Mesothelial cell of epicardium (in vitro differentiated cells): ENCODE data around the gene CTDSP2. TPM values are rescaled to one million over a fixed set of nuclear protein-coding genes. Genes with fewer than 3 reads are reported as not detected.
"Not testable (repeated sequence)": the region's sequence is repeated elsewhere in the genome, so short reads cannot be mapped to it uniquely, and the experiment has no call there.

ENCODE experiments used
- DNase-seq, 2 experiments: peaks; one replicate each; pipeline ENCODE4 v3.0.0; 2021; ENCODE audit warnings: low spot score in 2 of 2; ENCODE audit not compliant: unreplicated experiment in 2 of 2
- H3K27ac Mint-ChIP-seq: 2 replicates; pipeline ENCODE4 v1.8.0; 2021; ENCODE audit warnings: mixed read lengths
- H3K27me3 Mint-ChIP-seq: 2 replicates; pipeline ENCODE4 v1.8.0; 2021; ENCODE audit warnings: low read depth, mixed read lengths
- H3K36me3 Mint-ChIP-seq: 2 replicates; pipeline ENCODE4 v1.8.0; 2021; ENCODE audit warnings: mixed read lengths
- H3K4me1 Mint-ChIP-seq: 2 replicates; pipeline ENCODE4 v1.8.0; 2021; ENCODE audit warnings: mixed read lengths
- H3K4me3 Mint-ChIP-seq: 2 replicates; pipeline ENCODE4 v1.8.0; 2021; ENCODE audit warnings: mild to moderate bottlenecking, moderate library complexity, mixed read lengths
- H3K9me3 Mint-ChIP-seq: 2 replicates; pipeline ENCODE4 v1.8.0; 2021; ENCODE audit warnings: mixed read lengths
- CTCF ChIP-seq: fragments of 200-600 bp; sonication (generic); IDR thresholded peaks from one replicate; pipeline ENCODE4 v1.5.0; 2021; ENCODE audit warnings: antibody characterized with exemption; ENCODE audit not compliant: unreplicated experiment
- total RNA-seq: library from RNA; stranded (reverse); gene quantifications from 3 replicates; pipeline ENCODE4 v1.2.1, GENCODE V29; 2021

The CTDSP2 gene
- total RNA-seq, 1 donor from 2014 or later = 210 TPM

GRCh38 chr12:57779736-57780135 lies 66.8 kb downstream of the CTDSP2 start:
- H3K27me3 Mint-ChIP-seq = no peaks in the 10 kb centered on the region
- TF ChIP-seq CTCF = no peak
- H3K36me3 Mint-ChIP-seq = peaks cover 5% of the 10 kb centered on the region
- no peaks in the 10 kb centered on the region for H3K9me3 Mint-ChIP-seq
- DNase-seq = no peak
- no peak overlapping the region for H3K27ac Mint-ChIP-seq
- H3K4me3 Mint-ChIP-seq = no peak overlapping the region
- H3K4me1 Mint-ChIP-seq = peaks cover 11% of the 10 kb centered on the region

GRCh38 chr12:57777911-57778310 lies 68.6 kb downstream of the CTDSP2 start:
- Mint-ChIP-seq H3K27ac (no peak overlapping the region), H3K4me3 (no peak overlapping the region), H3K36me3 (peaks cover 2% of the 10 kb centered on the region), H3K9me3 (no peaks in the 10 kb centered on the region), H3K27me3 (no peaks in the 10 kb centered on the region), H3K4me1 (peaks cover 9% of the 10 kb centered on the region)
- no peak for DNase-seq
- TF ChIP-seq CTCF = no peak

- peaks cover 2% of the 10 kb centered on the region for H3K36me3 Mint-ChIP-seq
- DNase-seq = no peak
- no peaks in the 10 kb centered on the region for H3K9me3 Mint-ChIP-seq
- H3K4me3 Mint-ChIP-seq = no peak overlapping the region
- H3K27me3 Mint-ChIP-seq = no peaks in the 10 kb centered on the region
- peaks cover 9% of the 10 kb centered on the region for H3K4me1 Mint-ChIP-seq
- H3K27ac Mint-ChIP-seq = no peak overlapping the region
- no peak for TF ChIP-seq CTCF
These were observed 69.2 kb downstream of the CTDSP2 start for GRCh38 chr12:57777367-57777766.

GRCh38 chr12:57776247-57776587 lies 70.3 kb downstream of the CTDSP2 start:
- Mint-ChIP-seq H3K4me3 (no peak overlapping the region), H3K27ac (no peak overlapping the region), H3K36me3 (peaks cover 2% of the 10 kb centered on the region), H3K4me1 (peaks cover 15% of the 10 kb centered on the region), H3K9me3 (no peaks in the 10 kb centered on the region), H3K27me3 (no peaks in the 10 kb centered on the region)
- no peak for DNase-seq
- TF ChIP-seq CTCF = no peak

GRCh38 chr12:57775563-57776246 lies 70.8 kb downstream of the CTDSP2 start:
- Mint-ChIP-seq H3K36me3 (peaks cover 2% of the 10 kb centered on the region), H3K4me1 (peaks cover 17% of the 10 kb centered on the region), H3K27me3 (no peaks in the 10 kb centered on the region), H3K4me3 (no peak overlapping the region), H3K27ac (no peak overlapping the region), H3K9me3 (no peaks in the 10 kb centered on the region)
- TF ChIP-seq CTCF = no peak
- DNase-seq = no peak

GRCh38 chr12:57775044-57775443 lies 71.5 kb downstream of the CTDSP2 start:
- no peak for TF ChIP-seq CTCF
- H3K36me3 Mint-ChIP-seq = peaks cover 3% of the 10 kb centered on the region
- no peak overlapping the region for H3K4me3 Mint-ChIP-seq
- DNase-seq = no peak
- no peak overlapping the region for H3K27ac Mint-ChIP-seq
- no peaks in the 10 kb centered on the region for H3K9me3 Mint-ChIP-seq
- H3K27me3 Mint-ChIP-seq = no peaks in the 10 kb centered on the region
- H3K4me1 Mint-ChIP-seq = peaks cover 17% of the 10 kb centered on the region

GRCh38 chr12:57774634-57775033 lies 71.9 kb downstream of the CTDSP2 start:
- not testable (repeated sequence) for H3K4me3 Mint-ChIP-seq, DNase-seq, H3K27me3 Mint-ChIP-seq, H3K27ac Mint-ChIP-seq, H3K36me3 Mint-ChIP-seq, H3K9me3 Mint-ChIP-seq
- peaks cover 17% of the 10 kb centered on the region for H3K4me1 Mint-ChIP-seq
